LHCN-M2 (cell line): ENCODE data around the gene ZNF841. TPM values are rescaled to one million over a fixed set of nuclear protein-coding genes. Genes with fewer than 3 reads are reported as not detected.
"Not testable (repeated sequence)": the region's sequence is repeated elsewhere in the genome, so short reads cannot be mapped to it uniquely, and the experiment has no call there.

Source experiments
- DNase-seq: peaks from one replicate; pipeline ENCODE4 v3.0.0-alpha.2; 2012; ENCODE audit warnings: low read depth
- total RNA-seq: library from RNA; depleted of rRNA; stranded (reverse); fragments of >200 nt; gene quantifications from 2 replicates; pipeline ENCODE4 v1.2.3, GENCODE V29; 2014; rRNA removed

ZNF841 gene
- total RNA-seq, 1 experiment from 2014 or later = 12.5 TPM

GRCh38 chr19:52069653-52070052 is 25.9 kb downstream of the ZNF841 start:
- no peak for DNase-seq

GRCh38 chr19:52066258-52066863 is 29.2 kb downstream of the ZNF841 start:
- DNase-seq = no peak

- DNase-seq = no peak
These were observed 30.2 kb downstream of the ZNF841 start for GRCh38 chr19:52065399-52065798.

- DNase-seq = not testable (repeated sequence)
These were observed 39.1 kb downstream of the ZNF841 start for GRCh38 chr19:52056480-52056879.

GRCh38 chr19:52051736-52052135 is 43.8 kb downstream of the ZNF841 start:
- DNase-seq = not testable (repeated sequence)

GRCh38 chr19:52048555-52049501 is 46.7 kb downstream of the ZNF841 start, which contains the start of gene ZNF432:
ZNF432 (minus strand) TSS chr19:52048838; CDS start chr19:52046868, 1,970 bp downstream.
- peak; percentile 90 for DNase-seq

- DNase-seq = no peak
These were observed 56.4 kb downstream of the ZNF841 start for GRCh38 chr19:52039169-52039568.

GRCh38 chr19:52034051-52034728 is 61.4 kb downstream of the ZNF841 start:
- peak; percentile 34 for DNase-seq

GRCh38 chr19:52028780-52029123 is 66.8 kb downstream of the ZNF841 start:
- DNase-seq = no peak

GRCh38 chr19:52028027-52028779 is 67.4 kb downstream of the ZNF841 start, which contains the start of gene ZNF614:
ZNF614 (minus strand) TSS chr19:52028379; CDS start chr19:52025745, 2,634 bp downstream.
- peak; percentile 90 for DNase-seq

GRCh38 chr19:52026255-52026990 is 69.1 kb downstream of the ZNF841 start:
- DNase-seq = not testable (repeated sequence)

GRCh38 chr19:52024478-52024877 is 71.1 kb downstream of the ZNF841 start:
- DNase-seq = not testable (repeated sequence)

- no peak for DNase-seq
These were observed 73.4 kb downstream of the ZNF841 start for GRCh38 chr19:52022193-52022592.

- DNase-seq = no peak
These were observed 75.1 kb downstream of the ZNF841 start for GRCh38 chr19:52020506-52020905.

Other genes with a start within 250 kb of the ZNF841 start
- gene ZNF577, start 207.8 kb downstream of the ZNF841 start, total RNA-seq = 4.6 and 6.6 TPM in 2 replicates
- 8.7 and 9.1 TPM in 2 replicates for gene ZNF649, start 190.7 kb downstream of the ZNF841 start, total RNA-seq
- gene ZNF613, start 168.3 kb downstream of the ZNF841 start, total RNA-seq = 6.2 and 6.6 TPM in 2 replicates
- gene ZNF350, start 108.9 kb downstream of the ZNF841 start, total RNA-seq = 5.6 and 7.6 TPM in 2 replicates
- gene ZNF615, start 87.6 kb downstream of the ZNF841 start, total RNA-seq = 11.0 and 11.7 TPM in 2 replicates
- 9.7 and 11.1 TPM in 2 replicates for gene ZNF614, start 67.4 kb downstream of the ZNF841 start, total RNA-seq
- 7.8 and 10.1 TPM in 2 replicates for gene ZNF432, start 46.9 kb downstream of the ZNF841 start, total RNA-seq
- gene ZNF616, start 44.2 kb upstream of the ZNF841 start, total RNA-seq = 8.7 and 10.7 TPM in 2 replicates
- gene ZNF836, start 75.9 kb upstream of the ZNF841 start, total RNA-seq = 6.3 and 8.4 TPM in 2 replicates
- 284 and 301 TPM in 2 replicates for gene PPP2R1A, start 94.3 kb upstream of the ZNF841 start, total RNA-seq
- 11.0 and 11.9 TPM in 2 replicates for gene ZNF766, start 173.8 kb upstream of the ZNF841 start, total RNA-seq
- gene ZNF480, start 201.4 kb upstream of the ZNF841 start, total RNA-seq = 8.1 and 11.9 TPM in 2 replicates
- gene ZNF610, start 240.5 kb upstream of the ZNF841 start, total RNA-seq = 1.8 and 2.4 TPM in 2 replicates